GM12878 (cell line): ENCODE data around the gene NAA38. TPM values are rescaled to one million over a fixed set of nuclear protein-coding genes. Genes with fewer than 3 reads are reported as not detected.
A peak's percentile ranks its signal among the peaks of the same experiment; 100 is the strongest.

ENCODE experiments used
- ATAC-seq: fragments of 200-7000 bp; cut with Tn5 transposase; 3 replicates; pipeline ENCODE4 v1.9.1; 2020; ENCODE audit warnings: mild to moderate bottlenecking, moderate library complexity
- BruUV-seq: library from RNA; stranded (reverse); fragments of 400-500 nt; replicated peaks from 2 replicates; lab custom pipeline; 2021; lab: Mats Ljungman, UMichigan
- CTCF ChIA-PET: fragments of 300-600 bp; sonication (Branson Sonifier 250); formaldehyde crosslinking; extraction: SDS; loops from one replicate; lab custom pipeline; 2021; ENCODE audit warnings: inconsistent platforms; lab: Yijun Ruan, JAX
- POLR2A ChIA-PET: fragments of 350-600 bp; formaldehyde crosslinking; extraction: SDS; loops from one replicate; lab custom pipeline; 2021; ENCODE audit warnings: inconsistent platforms; lab: Charles Lee
- RAD21 ChIA-PET: fragments of 300-600 bp; sonication (Branson Sonifier 250); formaldehyde crosslinking; loops from one replicate; lab custom pipeline; 2023; ENCODE audit warnings: antibody characterized with exemption; ENCODE audit not compliant: unreplicated experiment; lab: Charles Lee
- SMC1A ChIA-PET: fragments of 300-600 bp; sonication (Branson Sonifier 250); formaldehyde crosslinking; loops from one replicate; lab custom pipeline; 2023; ENCODE audit not compliant: unreplicated experiment, uncharacterized antibody; lab: Charles Lee
- DNase-seq: peaks from one replicate; pipeline ENCODE4 v3.0.0-alpha.2; 2011; ENCODE audit warnings: low read depth, low spot score
- FAIRE-seq: peaks from 3 replicates; lab custom pipeline; 2011; peaks lifted over from hg19 to GRCh38; lab: Jason Lieb, UNC
- H2AFZ ChIP-seq: 2 replicates; pipeline ENCODE4 v1.6.0; 2011; ENCODE audit warnings: low read depth, low read length, control low read depth; ENCODE audit not compliant: control insufficient read depth
- H3K27ac ChIP-seq: 2 replicates; pipeline ENCODE4 v1.5.1; 2011; ENCODE audit warnings: control low read depth; ENCODE audit not compliant: control insufficient read depth, insufficient read depth
- H3K27me3 ChIP-seq, 2 experiments: replicated peaks in 1 of 2; 2 replicates each; pipeline versions ENCODE4 v1.6.0 to v1.6.1; 2011; ENCODE audit warnings: low read length in 1 of 2; ENCODE audit not compliant: control insufficient read depth in 2 of 2, insufficient read depth in 2 of 2
- H3K36me3 ChIP-seq, 2 experiments: 2 replicates each; pipeline ENCODE4 v1.5.1; 2011; ENCODE audit warnings: low read length in 1 of 2; ENCODE audit not compliant: control insufficient read depth in 2 of 2, insufficient read depth in 2 of 2
- H3K4me1 ChIP-seq: 2 replicates; pipeline ENCODE4 v1.6.1; 2011; ENCODE audit warnings: mild to moderate bottlenecking, low read length, moderate library complexity, mixed read lengths; ENCODE audit not compliant: control insufficient read depth, insufficient read depth
- H3K4me2 ChIP-seq: 2 replicates; pipeline ENCODE4 v1.6.0; 2011; ENCODE audit warnings: control low read depth; ENCODE audit not compliant: control insufficient read depth, insufficient read depth
- H3K4me3 ChIP-seq: fragments of 200-600 bp; sonication (generic); 2 replicates; pipeline ENCODE4 v1.5.1; 2016
- H3K79me2 ChIP-seq: 2 replicates; pipeline ENCODE4 v1.6.0; 2011; ENCODE audit warnings: low read length; ENCODE audit not compliant: control insufficient read depth, insufficient read depth
- H3K9ac ChIP-seq: 2 replicates; pipeline ENCODE4 v1.8.0; 2011; ENCODE audit warnings: low read length, control low read depth, mixed read lengths; ENCODE audit not compliant: control insufficient read depth, insufficient read depth
- H3K9me3 ChIP-seq: replicated peaks from 3 replicates; pipeline ENCODE4 v1.5.1; 2011; ENCODE audit warnings: mild to moderate bottlenecking, low read length; ENCODE audit not compliant: control insufficient read depth, insufficient read depth
- H4K20me1 ChIP-seq: 2 replicates; pipeline ENCODE4 v1.6.0; 2011; ENCODE audit not compliant: control insufficient read depth, insufficient read depth
- BACH1 ChIP-seq: fragments of 450-650 bp; IDR thresholded peaks from 2 replicates; pipeline ENCODE4 v1.6.1; 2017; ENCODE audit warnings: mild to moderate bottlenecking, borderline replicate concordance
- BMI1 ChIP-seq: fragments of 450-650 bp; IDR thresholded peaks from 2 replicates; pipeline ENCODE4 v1.6.1; 2016; ENCODE audit warnings: mild to moderate bottlenecking, moderate library complexity, borderline replicate concordance
- CHD1 ChIP-seq: IDR thresholded peaks from 2 replicates; pipeline ENCODE4 v1.6.1; 2012; ENCODE audit warnings: low read depth, low read length, improper control_type of control experiment
- FOS ChIP-seq: IDR thresholded peaks from 3 replicates; pipeline ENCODE4 v1.6.1; 2011; ENCODE audit warnings: borderline replicate concordance; ENCODE audit not compliant: insufficient read length; ENCODE audit errors: extremely low read depth
- HDAC2 ChIP-seq: fragments of 200-600 bp; sonication (generic); IDR thresholded peaks from 2 replicates; pipeline ENCODE4 v1.6.1; 2017
- IKZF2 ChIP-seq, 2 experiments: fragments of 450-650 bp; IDR thresholded peaks; 2 replicates each; pipeline ENCODE4 v1.6.1; 2017; ENCODE audit warnings: mild to moderate bottlenecking in 2 of 2, moderate library complexity in 2 of 2
- NR2C2 ChIP-seq: IDR thresholded peaks from 2 replicates; pipeline ENCODE4 v1.6.1; 2011; ENCODE audit warnings: borderline replicate concordance, low read depth; ENCODE audit not compliant: control insufficient read depth, insufficient read length
- NRF1 ChIP-seq: conservative IDR thresholded peaks from 2 replicates; pipeline ENCODE4 v1.6.1; 2011; ENCODE audit warnings: mild to moderate bottlenecking, low read depth, low read length, improper control_type of control experiment
- POU2F2 ChIP-seq: IDR thresholded peaks from 3 replicates; pipeline ENCODE4 v1.6.1; 2011; ENCODE audit warnings: low read depth, mild to moderate bottlenecking, low read length, borderline replicate concordance
- RAD21 ChIP-seq: IDR thresholded peaks from 2 replicates; pipeline ENCODE4 v1.6.1; 2011; ENCODE audit warnings: mild to moderate bottlenecking, low read depth, low read length, moderate library complexity; ENCODE audit not compliant: insufficient read depth
- RAD51 ChIP-seq: fragments of 450-650 bp; IDR thresholded peaks from 2 replicates; pipeline ENCODE4 v1.6.1; 2016; ENCODE audit warnings: moderate library complexity, mild to moderate bottlenecking, inconsistent platforms
- SIN3A ChIP-seq: IDR thresholded peaks from 2 replicates; pipeline ENCODE4 v1.6.1; 2012; ENCODE audit warnings: low read depth, low read length, improper control_type of control experiment
- TAF1 ChIP-seq: IDR thresholded peaks from 2 replicates; pipeline ENCODE4 v1.6.1; 2011; ENCODE audit warnings: mild to moderate bottlenecking, low read depth, low read length, borderline replicate concordance
- ZNF217 ChIP-seq: fragments of 450-650 bp; IDR thresholded peaks from 2 replicates; pipeline ENCODE4 v1.6.1; 2017; ENCODE audit warnings: antibody characterized with exemption, mild to moderate bottlenecking
- ZNF384 ChIP-seq: IDR thresholded peaks from 2 replicates; pipeline ENCODE4 v1.6.1; 2012; ENCODE audit warnings: low read depth, mild to moderate bottlenecking, low read length, improper control_type of control experiment, borderline replicate concordance
- WGBS: methylation state at CpG from one replicate; pipeline ENCODE4 v1.1.6; 2016; ENCODE audit warnings: low lambda C conversion rate; ENCODE audit not compliant: insufficient replicate concordance, insufficient coverage; ENCODE audit errors: missing lambda C conversion rate; 5-methylcytosine and 5-hydroxymethylcytosine counted together
- in situ Hi-C: fragments of 300-500 bp; cut with MboI; formaldehyde crosslinking; loops from 9 replicates; pipeline ENCODE4 v1.14.3; 2018; ENCODE audit warnings: mixed read lengths
- intact Hi-C: fragments of 100-400 bp; cut with micrococcal nuclease; formaldehyde crosslinking; loops from one replicate; pipeline ENCODE4 v1.14.2; 2022; ENCODE audit not compliant: unreplicated experiment
- polyA plus RNA-seq, 11 experiments: library from polyadenylated mRNA; depleted of rRNA in 4 of 11; unstranded in 6 of 11; stranded (reverse) in 5 of 11; fragments of >200 nt; fragmentation: Nextera tagmentation in 4 of 11; fragmentation: Illumina TruSeq in 1 of 11; extraction: Ambion mirVana in 4 of 11; extraction: Trizol in 1 of 11; gene quantifications; 1 replicate in 1 of 11; 2 replicates in 10 of 11; pipeline versions ENCODE4 v1.2.1 to v1.2.3, GENCODE V29; 2011 to 2016; ENCODE audit warnings: inconsistent platforms in 2 of 11, missing spikeins in 2 of 11, low read depth in 1 of 11
- total RNA-seq, 4 experiments: library from RNA; depleted of rRNA in 3 of 4; stranded (reverse); fragments of >200 nt in 3 of 4; fragmentation: Illumina TruSeq in 1 of 4; extraction: Trizol in 1 of 4; gene quantifications; 2 replicates each; pipeline versions ENCODE4 v1.2.1 to v1.2.3, GENCODE V29; 2013 to 2021
- TF ChIP-seq, protein P1 (sequence below): IDR thresholded peaks from 2 replicates; pipeline ENCODE4 v1.6.1; 2012; ENCODE audit warnings: low read depth, low read length, improper control_type of control experiment
- TF ChIP-seq, protein P2 (sequence below): fragments of 450-650 bp; conservative IDR thresholded peaks from 2 replicates; pipeline ENCODE4 v1.6.1; 2017; ENCODE audit warnings: mild to moderate bottlenecking, moderate library complexity
- TF ChIP-seq, protein P3 (sequence below), 3 experiments: IDR thresholded peaks in 2 of 3; conservative IDR thresholded peaks in 1 of 3; 2 replicates each; pipeline ENCODE4 v1.5.1; 2011; ENCODE audit warnings: low read depth in 3 of 3, low read length in 3 of 3, mild to moderate bottlenecking in 3 of 3, control low read depth in 2 of 3, moderate library complexity in 2 of 3, inconsistent platforms in 1 of 3, mixed read lengths in 1 of 3; ENCODE audit not compliant: control insufficient read depth in 2 of 3, insufficient read depth in 1 of 3; ENCODE audit errors: extremely low read depth in 1 of 3

NAA38 gene
- total and polyA plus RNA-seq, 10 of the 15 experiments (the other 5 are each of a cell fraction or from before 2014, with no cell fraction given) = 31.5 to 337 (median 215) TPM

DNA sequence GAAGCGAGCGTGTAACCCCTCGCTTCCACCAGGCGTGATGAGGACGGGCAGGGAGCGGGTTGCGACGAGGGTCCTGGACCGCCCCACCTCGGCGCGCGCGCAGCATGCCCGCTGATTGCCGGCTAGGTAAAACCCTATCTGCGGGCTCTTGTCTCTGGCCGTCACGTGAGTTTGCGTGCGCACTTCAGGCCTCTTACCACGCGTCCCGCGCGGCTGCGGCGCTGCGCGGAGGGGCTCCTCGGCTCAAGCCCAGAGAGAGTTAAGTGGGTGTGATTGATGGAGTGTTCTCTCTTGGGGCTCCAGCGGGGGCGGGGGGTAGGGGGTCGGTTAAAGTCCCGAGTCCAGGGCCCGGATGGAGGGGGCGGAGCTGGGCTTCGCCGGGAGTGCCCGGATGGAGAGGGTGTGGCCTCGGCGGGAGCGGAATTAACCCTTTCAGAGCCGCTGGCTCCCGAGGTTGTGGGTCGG lies 15.4 kb downstream of the NAA38 start (continued):
- TF ChIP-seq TAF1 (peak; percentile 41; the same call in 1 of the 2 replicates), NRF1 (no peak), FOS (no peak), HDAC2 (0 out of 2 replicates have a peak, but pooled peaks have one; percentile 27), BACH1 (peak; percentile 12; the same call in 1 of the 2 replicates), SIN3A (peak; percentile 58; the same call in 1 of the 2 replicates)
- TF ChIP-seq, protein P1, sequence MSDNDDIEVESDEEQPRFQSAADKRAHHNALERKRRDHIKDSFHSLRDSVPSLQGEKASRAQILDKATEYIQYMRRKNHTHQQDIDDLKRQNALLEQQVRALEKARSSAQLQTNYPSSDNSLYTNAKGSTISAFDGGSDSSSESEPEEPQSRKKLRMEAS = 0 out of 2 replicates have a peak, but pooled peaks have one; percentile 45
- TF ChIP-seq, all 136 proteins: peak for 15

- Histone ChIP-seq H3K27ac (peak overlapping the region; percentile 99), H3K27me3 (no peaks in the 10 kb centered on the region), H3K9me3 (no peaks in the 10 kb centered on the region), H3K4me3 (peak overlapping the region; percentile 92), H3K9ac (peak overlapping the region; percentile 97), H4K20me1 (no peaks in the 10 kb centered on the region; the same call in none of the 2 replicates), H3K4me1 (peaks cover 41% of the 10 kb centered on the region), H2AFZ (peak overlapping the region; percentile 62), H3K4me2 (peak overlapping the region; percentile 100), H3K79me2 (peaks cover 63% of the 10 kb centered on the region), H3K36me3 (peaks cover 4 to 5% of the 10 kb centered on the region in 2 experiments; a peak in 3 of 4 replicates)
- no TSS peak for BruUV-seq
- POLR2A ChIA-PET = interaction anchor here (1.0 to 4.1 kb wide), 2 partner anchors 7 to 16 kb away, joined by 5 to 49 read pairs; partner anchors contain the start of genes KDM6B and NAA38
- SMC1A ChIA-PET = interaction anchor here (0.9 to 1.5 kb wide), 4 partner anchors 8 to 98 kb away, joined by 3 to 5 read pairs (median 3); partner anchors contain the start of gene KDM6B
- RAD21 ChIA-PET = interaction anchor here (1.3 to 2.1 kb wide), 3 partner anchors 9 to 98 kb away, joined by 4 to 8 read pairs (median 6); partner anchors contain the start of gene NAA38
- FAIRE-seq = no peak
- in situ Hi-C loops (no loop called here), intact Hi-C loops (no loop called here)
- CTCF ChIA-PET = interaction anchor here (0.6 to 2.3 kb wide), 7 partner anchors 14 to 216 kb away, joined by 3 to 9 read pairs (median 3); partner anchors contain the start of genes CNTROB, NAA38 and TRAPPC1
- peak; percentile 12 for ATAC-seq
- DNase-seq = no peak
- WGBS = 16% methylated on average over 23 of the region's 34 CpGs
- TF ChIP-seq RAD51 (peak; percentile 81), BMI1 (no peak), ZNF384 (no peak), NR2C2 (no peak), POU2F2 (0 out of 3 replicates have a peak, but pooled peaks have one; percentile 25), CHD1 (no peak), RAD21 (peak; percentile 40; the same call in 1 of the 2 replicates), ZNF217 (no peak), IKZF2 (IDR thresholded peaks at IDR 0.05) (no peak)
- TF ChIP-seq, protein P2, sequence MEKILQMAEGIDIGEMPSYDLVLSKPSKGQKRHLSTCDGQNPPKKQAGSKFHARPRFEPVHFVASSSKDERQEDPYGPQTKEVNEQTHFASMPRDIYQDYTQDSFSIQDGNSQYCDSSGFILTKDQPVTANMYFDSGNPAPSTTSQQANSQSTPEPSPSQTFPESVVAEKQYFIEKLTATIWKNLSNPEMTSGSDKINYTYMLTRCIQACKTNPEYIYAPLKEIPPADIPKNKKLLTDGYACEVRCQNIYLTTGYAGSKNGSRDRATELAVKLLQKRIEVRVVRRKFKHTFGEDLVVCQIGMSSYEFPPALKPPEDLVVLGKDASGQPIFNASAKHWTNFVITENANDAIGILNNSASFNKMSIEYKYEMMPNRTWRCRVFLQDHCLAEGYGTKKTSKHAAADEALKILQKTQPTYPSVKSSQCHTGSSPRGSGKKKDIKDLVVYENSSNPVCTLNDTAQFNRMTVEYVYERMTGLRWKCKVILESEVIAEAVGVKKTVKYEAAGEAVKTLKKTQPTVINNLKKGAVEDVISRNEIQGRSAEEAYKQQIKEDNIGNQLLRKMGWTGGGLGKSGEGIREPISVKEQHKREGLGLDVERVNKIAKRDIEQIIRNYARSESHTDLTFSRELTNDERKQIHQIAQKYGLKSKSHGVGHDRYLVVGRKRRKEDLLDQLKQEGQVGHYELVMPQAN = 0 out of 2 replicates have a peak, but pooled peaks have one; percentile 66
- TF ChIP-seq, protein P3, sequence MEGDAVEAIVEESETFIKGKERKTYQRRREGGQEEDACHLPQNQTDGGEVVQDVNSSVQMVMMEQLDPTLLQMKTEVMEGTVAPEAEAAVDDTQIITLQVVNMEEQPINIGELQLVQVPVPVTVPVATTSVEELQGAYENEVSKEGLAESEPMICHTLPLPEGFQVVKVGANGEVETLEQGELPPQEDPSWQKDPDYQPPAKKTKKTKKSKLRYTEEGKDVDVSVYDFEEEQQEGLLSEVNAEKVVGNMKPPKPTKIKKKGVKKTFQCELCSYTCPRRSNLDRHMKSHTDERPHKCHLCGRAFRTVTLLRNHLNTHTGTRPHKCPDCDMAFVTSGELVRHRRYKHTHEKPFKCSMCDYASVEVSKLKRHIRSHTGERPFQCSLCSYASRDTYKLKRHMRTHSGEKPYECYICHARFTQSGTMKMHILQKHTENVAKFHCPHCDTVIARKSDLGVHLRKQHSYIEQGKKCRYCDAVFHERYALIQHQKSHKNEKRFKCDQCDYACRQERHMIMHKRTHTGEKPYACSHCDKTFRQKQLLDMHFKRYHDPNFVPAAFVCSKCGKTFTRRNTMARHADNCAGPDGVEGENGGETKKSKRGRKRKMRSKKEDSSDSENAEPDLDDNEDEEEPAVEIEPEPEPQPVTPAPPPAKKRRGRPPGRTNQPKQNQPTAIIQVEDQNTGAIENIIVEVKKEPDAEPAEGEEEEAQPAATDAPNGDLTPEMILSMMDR (IDR thresholded peaks at IDR 0.05 in 2 of 3, conservative IDR thresholded peaks at IDR 0.05 in 1 of 3; ENCODE audit: control insufficient read depth in 2 of 3, extremely low read depth in 1 of 3, insufficient read depth in 1 of 3, low read depth in 3 of 3, low read length in 3 of 3) = peak in 2 of 3 experiments; percentile 11 to 54; a peak in 3 of 6 replicates
Measured at GRCh38 chr17:7841396-7841914, 15.9 kb downstream of the NAA38 start.
